Lower leg skin (tissue), 3 donors: ENCODE results near the gene TACR1.

ENCODE experiments used
- CTCF ChIP-seq, 3 donors: fragments of 450-650 bp; IDR thresholded peaks; one replicate each; pipeline ENCODE4 v1.5.1; 2016; ENCODE audit warnings: antibody characterized with exemption in 3 of 3, mild to moderate bottlenecking in 3 of 3, moderate library complexity in 2 of 3
- POLR2A ChIP-seq, 2 donors: fragments of 450-650 bp; IDR thresholded peaks; one replicate each; pipeline ENCODE4 v1.6.1; 2016 to 2017; ENCODE audit warnings: antibody characterized with exemption in 2 of 2, mild to moderate bottlenecking in 1 of 2, moderate library complexity in 1 of 2

- no peak for TF ChIP-seq CTCF (IDR thresholded peaks at IDR 0.05)
- no peak for TF ChIP-seq POLR2A (IDR thresholded peaks at IDR 0.05)
Measured at GRCh38 chr2:75025633-75026380, 173.5 kb downstream of the TACR1 start.
